Breast epithelium (tissue), 4 donors: ENCODE data around the gene APLP2. TPM values are rescaled to one million over a fixed set of nuclear protein-coding genes. Genes with fewer than 3 reads are reported as not detected.
A peak's percentile ranks its signal among the peaks of the same experiment; 100 is the strongest.
"Not testable (repeated sequence)": the region's sequence is repeated elsewhere in the genome, so short reads cannot be mapped to it uniquely, and the experiment has no call there.

Experiments
- DNase-seq, 2 donors: peaks; one replicate each; pipeline ENCODE4 v3.0.0-alpha.2; 2019; ENCODE audit warnings: low spot score in 2 of 2
- H3K27ac ChIP-seq, 2 donors: fragments of 200-600 bp; sonication (generic) in 1 of 2; one replicate each; pipeline ENCODE4 v1.5.1; 2016 to 2019; ENCODE audit warnings: mild to moderate bottlenecking in 1 of 2
- H3K27me3 ChIP-seq, 2 donors: fragments of 200-600 bp; sonication (generic) in 1 of 2; one replicate each; pipeline versions ENCODE4 v1.5.1 to v1.6.0; 2017 to 2019; ENCODE audit warnings: control low read depth in 1 of 2, mild to moderate bottlenecking in 1 of 2
- H3K36me3 ChIP-seq: fragments of 200-600 bp; one replicate; pipeline ENCODE4 v1.5.1; 2019
- H3K4me1 ChIP-seq, 2 donors: fragments of 200-600 bp; sonication (generic); one replicate each; pipeline ENCODE4 v1.5.1; 2016 to 2019; ENCODE audit warnings: control low read depth in 1 of 2
- H3K4me3 ChIP-seq, 3 donors: fragments of 200-600 bp; sonication (generic); 1 replicate in 2 of 3; 2 replicates in 1 of 3; pipeline ENCODE4 v1.5.1; 2016 to 2019; ENCODE audit warnings: mild to moderate bottlenecking in 3 of 3, moderate library complexity in 2 of 3
- H3K9me3 ChIP-seq, 2 donors: fragments of 200-600 bp; sonication (generic) in 1 of 2; one replicate each; pipeline ENCODE4 v1.5.1; 2016 to 2019; ENCODE audit warnings: control low read depth in 1 of 2
- POLR2A ChIP-seq: fragments of 450-650 bp; IDR thresholded peaks from one replicate; pipeline ENCODE4 v1.6.1; 2016; ENCODE audit warnings: antibody characterized with exemption, mild to moderate bottlenecking, moderate library complexity
- POLR2AphosphoS5 ChIP-seq, 3 donors: sonication (generic); formaldehyde crosslinking; IDR thresholded peaks; one replicate each; pipeline ENCODE4 v1.6.1; 2017; ENCODE audit warnings: antibody characterized with exemption in 3 of 3
- intact Hi-C: fragments of 100-400 bp; cut with DNase I; formaldehyde crosslinking; loops from one replicate; pipeline ENCODE4 v1.15.1; 2023; ENCODE audit warnings: low total_unique reads
- total RNA-seq, 3 donors: library from RNA; depleted of rRNA; stranded (reverse); fragments of >200 nt; gene quantifications; one replicate each; pipeline ENCODE4 v1.1.0, GENCODE V29; 2016
- TF ChIP-seq, protein P1 (sequence below), 3 donors: fragments of 450-650 bp; IDR thresholded peaks; one replicate each; pipeline ENCODE4 v1.5.1; 2016 to 2017; ENCODE audit warnings: antibody characterized with exemption in 3 of 3, mild to moderate bottlenecking in 3 of 3, moderate library complexity in 3 of 3

The APLP2 gene
- 100 to 1,000 TPM; 305 to 560 (median 418) TPM for total RNA-seq

DNA sequence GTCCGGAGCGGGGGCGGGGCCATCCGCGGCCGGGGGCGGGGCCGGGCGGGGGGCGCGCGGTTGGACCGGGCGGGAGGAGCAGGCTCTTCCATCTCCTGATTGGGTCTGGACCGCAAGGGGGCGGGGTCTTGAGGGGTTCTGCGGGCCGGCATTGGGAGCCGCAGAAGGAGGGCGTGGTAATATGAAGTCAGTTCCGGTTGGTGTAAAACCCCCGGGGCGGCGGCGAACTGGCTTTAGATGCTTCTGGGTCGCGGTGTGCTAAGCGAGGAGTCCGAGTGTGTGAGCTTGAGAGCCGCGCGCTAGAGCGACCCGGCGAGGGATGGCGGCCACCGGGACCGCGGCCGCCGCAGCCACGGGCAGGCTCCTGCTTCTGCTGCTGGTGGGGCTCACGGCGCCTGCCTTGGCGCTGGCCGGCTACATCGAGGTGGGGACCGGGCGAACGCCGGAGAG lies at the start of gene APLP2:
TSS of gene APLP2 (plus strand) at position 236 of the 450 bp plus-strand sequence. CDS start at position 320, 84 bp downstream.
- TF ChIP-seq POLR2A (peak; percentile 70), POLR2AphosphoS5 (IDR thresholded peaks at IDR 0.05) (peak; percentile 91 to 93 (median 92))
- TF ChIP-seq, protein P1, sequence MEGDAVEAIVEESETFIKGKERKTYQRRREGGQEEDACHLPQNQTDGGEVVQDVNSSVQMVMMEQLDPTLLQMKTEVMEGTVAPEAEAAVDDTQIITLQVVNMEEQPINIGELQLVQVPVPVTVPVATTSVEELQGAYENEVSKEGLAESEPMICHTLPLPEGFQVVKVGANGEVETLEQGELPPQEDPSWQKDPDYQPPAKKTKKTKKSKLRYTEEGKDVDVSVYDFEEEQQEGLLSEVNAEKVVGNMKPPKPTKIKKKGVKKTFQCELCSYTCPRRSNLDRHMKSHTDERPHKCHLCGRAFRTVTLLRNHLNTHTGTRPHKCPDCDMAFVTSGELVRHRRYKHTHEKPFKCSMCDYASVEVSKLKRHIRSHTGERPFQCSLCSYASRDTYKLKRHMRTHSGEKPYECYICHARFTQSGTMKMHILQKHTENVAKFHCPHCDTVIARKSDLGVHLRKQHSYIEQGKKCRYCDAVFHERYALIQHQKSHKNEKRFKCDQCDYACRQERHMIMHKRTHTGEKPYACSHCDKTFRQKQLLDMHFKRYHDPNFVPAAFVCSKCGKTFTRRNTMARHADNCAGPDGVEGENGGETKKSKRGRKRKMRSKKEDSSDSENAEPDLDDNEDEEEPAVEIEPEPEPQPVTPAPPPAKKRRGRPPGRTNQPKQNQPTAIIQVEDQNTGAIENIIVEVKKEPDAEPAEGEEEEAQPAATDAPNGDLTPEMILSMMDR (IDR thresholded peaks at IDR 0.05): no peak
- Histone ChIP-seq H3K9me3 (no peaks in the 10 kb centered on the region), H3K4me1 (peaks cover 0 to 17% of the 10 kb centered on the region in 2 donors), H3K36me3 (no peaks in the 10 kb centered on the region), H3K27ac (peak within 1 kb of the TSS; percentile 94 to 96), H3K4me3 (peak within 1 kb of the TSS; percentile 82 to 97 (median 89)), H3K27me3 (no peaks in the 10 kb centered on the region)
- intact Hi-C loops: loop anchor here (10.0 kb wide), 1 partner anchor 55 kb away; no protein-coding TSS in a partner anchor
- DNase-seq: peak; percentile 99 to 100

GRCh38 chr11:130020323-130020722 lies 49.4 kb upstream of the APLP2 start:
- Histone ChIP-seq H3K27me3 (no peaks in the 10 kb centered on the region), H3K27ac (no peak overlapping the region), H3K4me1 (no peaks in the 10 kb centered on the region), H3K4me3 (no peak overlapping the region), H3K9me3 (no peaks in the 10 kb centered on the region), H3K36me3 (no peaks in the 10 kb centered on the region)
- intact Hi-C loops: no loop called here
- TF ChIP-seq, protein P1 (IDR thresholded peaks at IDR 0.05): no peak
- TF ChIP-seq POLR2A: no peak
- no peak for TF ChIP-seq POLR2AphosphoS5 (IDR thresholded peaks at IDR 0.05)
- DNase-seq: no peak

GRCh38 chr11:130021606-130022005 lies 48.1 kb upstream of the APLP2 start:
- intact Hi-C loops, H3K27me3 ChIP-seq, DNase-seq: not testable (repeated sequence)

GRCh38 chr11:130022799-130023198 lies 46.9 kb upstream of the APLP2 start:
- no peaks in the 10 kb centered on the region for H3K36me3 ChIP-seq
- no peaks in the 10 kb centered on the region for H3K27me3 ChIP-seq
- H3K27ac ChIP-seq: no peak overlapping the region
- TF ChIP-seq, protein P1 (IDR thresholded peaks at IDR 0.05): no peak
- TF ChIP-seq POLR2A (no peak), POLR2AphosphoS5 (IDR thresholded peaks at IDR 0.05) (no peak)
- no peak overlapping the region for H3K4me3 ChIP-seq
- no peaks in the 10 kb centered on the region for H3K9me3 ChIP-seq
- intact Hi-C loops: no loop called here
- H3K4me1 ChIP-seq: no peaks in the 10 kb centered on the region
- DNase-seq: no peak

More at GRCh38 chr11:130021606-130022005, 48.1 kb upstream of the APLP2 start:
- not testable (repeated sequence) for H3K4me1 ChIP-seq, H3K9me3 ChIP-seq, H3K27ac ChIP-seq, H3K4me3 ChIP-seq, H3K36me3 ChIP-seq

DNA sequence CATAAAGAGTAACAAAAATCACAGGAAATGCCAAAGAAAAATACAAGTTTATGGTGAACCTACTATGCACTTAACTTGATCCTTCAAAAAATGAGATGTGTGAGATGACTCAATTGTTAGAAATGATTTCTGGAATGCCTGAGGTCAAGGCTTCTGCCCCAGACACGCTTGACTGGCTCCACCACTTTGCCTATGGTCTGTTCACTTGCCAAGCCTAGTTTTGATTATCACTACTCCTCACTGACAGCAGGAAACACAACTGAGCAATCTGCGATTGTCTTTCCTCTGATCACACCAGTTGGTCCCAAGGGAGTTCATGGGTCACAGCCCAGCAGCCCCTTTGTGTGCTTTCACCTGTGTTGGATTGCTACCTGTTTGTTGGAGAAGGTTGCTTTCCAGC lies 46.5 kb upstream of the APLP2 start:
- intact Hi-C loops: no loop called here
- Histone ChIP-seq H3K4me1 (no peaks in the 10 kb centered on the region), H3K27ac (peak overlapping the region in 1 of 2 donors; percentile 43), H3K4me3 (no peak overlapping the region), H3K36me3 (no peaks in the 10 kb centered on the region), H3K27me3 (no peaks in the 10 kb centered on the region), H3K9me3 (no peaks in the 10 kb centered on the region)
- TF ChIP-seq, protein P1 (IDR thresholded peaks at IDR 0.05): no peak
- no peak for TF ChIP-seq POLR2AphosphoS5 (IDR thresholded peaks at IDR 0.05)
- no peak for TF ChIP-seq POLR2A
- DNase-seq: no peak

GRCh38 chr11:130024361-130024760 lies 45.3 kb upstream of the APLP2 start:
- intact Hi-C loops: no loop called here
- H3K36me3 ChIP-seq: no peaks in the 10 kb centered on the region
- H3K27me3 ChIP-seq: no peaks in the 10 kb centered on the region
- H3K27ac ChIP-seq: no peak overlapping the region
- TF ChIP-seq POLR2AphosphoS5 (IDR thresholded peaks at IDR 0.05): no peak
- TF ChIP-seq, protein P1 (IDR thresholded peaks at IDR 0.05): no peak
- no peak for TF ChIP-seq POLR2A
- DNase-seq: no peak
- H3K4me1 ChIP-seq: no peaks in the 10 kb centered on the region
- H3K9me3 ChIP-seq: no peaks in the 10 kb centered on the region
- no peak overlapping the region for H3K4me3 ChIP-seq
